Central memory CD8-positive, alpha-beta T cell (primary cell): ENCODE measurements around the gene SETD1A.

Source experiments
- ATAC-seq: fragments of 150-1000 bp; cut with Tn5 transposase; replicated peaks from 2 replicates; pipeline ENCODE4 v1.10.0; 2022; ENCODE audit warnings: mild to moderate bottlenecking, moderate FRiP score, moderate number of reproducible peaks; ENCODE audit not compliant: poor library complexity, severe bottlenecking; ENCODE audit errors: extremely low read depth
- DNase-seq, 2 donors: peaks; one replicate each; pipeline ENCODE4 v3.0.0; 2021; ENCODE audit warnings: low spot score in 2 of 2
- H3K27ac Mint-ChIP-seq: one replicate; pipeline ENCODE4 v1.8.0; 2022; ENCODE audit warnings: low read depth, mild to moderate bottlenecking, moderate library complexity, mixed read lengths
- H3K27me3 Mint-ChIP-seq: one replicate; pipeline ENCODE4 v1.8.0; 2022; ENCODE audit warnings: mixed read lengths
- H3K36me3 Mint-ChIP-seq: one replicate; pipeline ENCODE4 v1.8.0; 2022; ENCODE audit warnings: mild to moderate bottlenecking, moderate library complexity, mixed read lengths; ENCODE audit not compliant: insufficient read depth
- H3K4me1 Mint-ChIP-seq: one replicate; pipeline ENCODE4 v1.8.0; 2022; ENCODE audit warnings: mixed read lengths
- H3K4me3 Mint-ChIP-seq: one replicate; pipeline ENCODE4 v1.8.0; 2022; ENCODE audit warnings: mild to moderate bottlenecking, moderate library complexity, mixed read lengths
- H3K9me3 Mint-ChIP-seq: one replicate; pipeline ENCODE4 v1.8.0; 2022; ENCODE audit warnings: mixed read lengths

Gene SETD1A

DNA sequence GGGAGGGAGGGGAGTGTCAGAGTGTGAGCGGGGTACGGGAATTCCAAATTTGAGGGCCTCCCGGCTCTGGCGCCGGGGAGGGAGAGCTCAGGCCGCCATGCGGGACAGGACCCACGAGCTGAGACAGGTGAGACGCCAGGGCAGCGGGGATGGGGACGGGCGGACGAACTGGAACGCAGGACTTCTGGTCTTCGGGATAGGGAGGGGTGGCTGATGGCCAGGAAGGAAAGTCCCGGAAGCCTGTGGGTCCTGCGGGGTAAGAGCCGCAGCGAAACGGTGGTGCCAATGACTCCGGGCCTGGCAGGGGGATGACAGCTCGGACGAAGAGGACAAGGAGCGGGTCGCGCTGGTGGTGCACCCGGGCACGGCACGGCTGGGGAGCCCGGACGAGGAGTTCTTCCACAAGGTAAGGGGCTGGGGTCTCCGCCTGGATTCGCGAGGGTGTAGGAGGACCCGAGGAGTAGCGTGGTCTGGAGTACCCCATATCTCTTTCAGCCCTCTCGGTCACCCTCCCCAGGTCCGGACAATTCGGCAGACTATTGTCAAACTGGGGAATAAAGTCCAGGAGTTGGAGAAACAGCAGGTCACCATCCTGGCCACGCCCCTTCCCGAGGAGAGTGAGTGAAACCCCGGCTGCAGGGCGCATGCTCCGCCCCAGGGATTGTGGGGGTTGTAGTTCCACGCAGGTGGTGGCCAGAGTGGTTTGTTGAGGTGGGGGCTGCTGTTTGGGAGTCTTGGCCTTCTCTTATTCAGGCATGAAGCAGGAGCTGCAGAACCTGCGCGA, 76.3 kb downstream of the SETD1A start:
- DNase-seq, result peak; percentile 76 to 80
- no peaks in the 10 kb centered on the region for H3K9me3 Mint-ChIP-seq
- peak overlapping the region; percentile 98 for H3K4me3 Mint-ChIP-seq
- H3K36me3 Mint-ChIP-seq, result peaks cover 26% of the 10 kb centered on the region
- peak overlapping the region; percentile 92 for H3K27ac Mint-ChIP-seq
- peaks cover 26% of the 10 kb centered on the region for H3K4me1 Mint-ChIP-seq
- peak; percentile 15 for ATAC-seq
- H3K27me3 Mint-ChIP-seq, result no peaks in the 10 kb centered on the region
